IMR-90 (cell line): ENCODE measurements around the gene FTCDNL1.

Source experiments
- CEBPB ChIP-seq: IDR thresholded peaks from 2 replicates; pipeline ENCODE4 v1.6.1; 2012; ENCODE audit warnings: low read depth, low read length, improper control_type of control experiment
- CTCF ChIP-seq: conservative IDR thresholded peaks from 2 replicates; pipeline ENCODE4 v1.5.1; 2012; ENCODE audit warnings: mild to moderate bottlenecking, low read depth, low read length, improper control_type of control experiment
- MAFK ChIP-seq: IDR thresholded peaks from 2 replicates; pipeline ENCODE4 v1.6.1; 2012; ENCODE audit warnings: low read depth, low read length, improper control_type of control experiment
- MAZ ChIP-seq: IDR thresholded peaks from 2 replicates; pipeline ENCODE4 v1.6.1; 2012; ENCODE audit warnings: low read depth, mild to moderate bottlenecking, low read length, improper control_type of control experiment, moderate library complexity, borderline replicate concordance
- POLR2A ChIP-seq: IDR thresholded peaks from 2 replicates; pipeline ENCODE4 v1.6.1; 2012; ENCODE audit warnings: mild to moderate bottlenecking, low read depth, low read length
- RAD21 ChIP-seq: IDR thresholded peaks from 2 replicates; pipeline ENCODE4 v1.6.1; 2012; ENCODE audit warnings: low read length, improper control_type of control experiment

DNA sequence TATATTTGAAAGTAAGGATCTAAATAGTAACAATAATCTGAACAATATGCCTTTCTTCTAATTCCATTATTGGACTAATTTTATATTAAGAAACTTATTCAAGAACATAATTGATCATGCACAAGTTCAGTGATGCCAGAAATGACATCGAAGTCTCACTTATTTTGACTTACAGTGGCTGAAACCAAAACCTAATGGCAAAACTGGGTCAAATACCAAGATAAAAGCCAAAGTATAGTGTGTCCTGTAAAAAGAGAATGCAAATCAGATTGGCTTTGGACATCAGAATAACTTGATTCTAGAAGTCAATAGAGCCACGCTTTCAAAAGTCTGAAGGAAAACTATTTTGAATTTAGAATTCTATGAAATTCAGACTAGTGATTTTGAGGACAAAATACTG is 137.2 kb downstream of the FTCDNL1 start:
- no peak for TF ChIP-seq CTCF
- no peak for TF ChIP-seq CEBPB
- TF ChIP-seq MAZ: no peak
- TF ChIP-seq POLR2A: no peak
- no peak for TF ChIP-seq RAD21
- no peak for TF ChIP-seq MAFK
